ENCODE data around the gene NBAS. TPM values are rescaled to one million over a fixed set of nuclear protein-coding genes. Genes with fewer than 3 reads are reported as not detected.

NBAS gene
- total RNA-seq, 1 experiment from 2014 or later: 32.5 TPM

DNA sequence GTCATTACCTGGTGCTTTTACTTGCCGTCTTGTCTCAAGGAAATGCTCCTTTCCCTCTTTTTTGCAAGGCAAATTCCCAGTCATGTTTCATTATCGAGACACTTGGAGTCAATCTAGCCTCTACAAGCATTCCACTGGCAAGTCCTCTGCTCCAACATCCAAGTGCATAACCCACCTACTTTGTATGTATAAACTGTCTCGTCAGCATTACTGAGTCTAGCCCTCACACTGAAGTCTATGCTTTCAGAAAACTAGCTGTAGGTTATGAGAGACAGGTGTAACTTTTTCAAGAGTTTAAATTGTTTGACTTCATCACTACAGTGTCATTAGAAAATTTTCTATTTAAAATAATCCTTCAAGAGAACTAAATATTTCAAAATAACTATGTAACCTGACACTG lies 319.2 kb downstream of the NBAS start:
- H3K9me3 Mint-ChIP-seq: no peaks in the 10 kb centered on the region
- Histone ChIP-seq H4K20me1 (ENCODE audit: control insufficient read depth, insufficient read depth, insufficient read length) (no peaks in the 10 kb centered on the region), H3K79me1 (ENCODE audit: insufficient read depth, low read depth, low read length, poor library complexity, severe bottlenecking) (peaks cover 3% of the 10 kb centered on the region), H4K8ac (replicated peaks; ENCODE audit: insufficient read length, low read depth, low read length) (no peak overlapping the region), H2BK15ac (ENCODE audit: low read depth, low read length) (no peak overlapping the region), H2BK20ac (ENCODE audit: low read depth, low read length, poor library complexity, severe bottlenecking) (no peak overlapping the region), H3K79me2 (ENCODE audit: insufficient read depth, low read length) (no peaks in the 10 kb centered on the region), H2BK5ac (ENCODE audit: insufficient read length, low read length) (no peak overlapping the region), H2BK120ac (ENCODE audit: low read depth, low read length, poor library complexity, severe bottlenecking) (no peak overlapping the region), H3K4ac (ENCODE audit: low read depth, low read length) (no peak overlapping the region), H3K18ac (ENCODE audit: insufficient read length, low read depth, low read length) (no peak overlapping the region), H3K9me3 (ENCODE audit: control insufficient read depth, low read depth, low read length) (no peaks in the 10 kb centered on the region), H2AK5ac (ENCODE audit: insufficient read length, low read length) (no peak overlapping the region), H2BK12ac (ENCODE audit: insufficient read length, low read depth, low read length) (no peak overlapping the region), H3K14ac (ENCODE audit: insufficient read depth, low read length) (no peak overlapping the region), H3K27me3 (ENCODE audit: insufficient read depth, low read length) (no peaks in the 10 kb centered on the region), H2AFZ (ENCODE audit: low read length) (no peak overlapping the region), H3K27ac (ENCODE audit: insufficient read length, low read depth, low read length) (no peak overlapping the region), H3T11ph (ENCODE audit: low read length) (no peak overlapping the region), H4K91ac (ENCODE audit: insufficient read length, low read depth, low read length) (no peak overlapping the region), H3K4me1 (ENCODE audit: insufficient read depth, low read length) (peaks cover 4% of the 10 kb centered on the region; the same call in 1 of the 2 replicates), H3K23me2 (ENCODE audit: insufficient read length, low read depth, low read length, poor library complexity, severe bottlenecking) (no peaks in the 10 kb centered on the region), H3K4me2 (ENCODE audit: insufficient read depth, insufficient read length, low read length) (no peak overlapping the region), H4K5ac (ENCODE audit: insufficient read length, low read depth, low read length) (no peak overlapping the region), H3K23ac (ENCODE audit: insufficient read length, low read depth, low read length) (no peak overlapping the region), H3K9ac (ENCODE audit: extremely low read depth, insufficient read length, low read length) (no peak overlapping the region), H3K56ac (ENCODE audit: insufficient read length, low read depth, low read length) (no peak overlapping the region)
- DNase-seq: no peak
- TF ChIP-seq, protein P1, sequence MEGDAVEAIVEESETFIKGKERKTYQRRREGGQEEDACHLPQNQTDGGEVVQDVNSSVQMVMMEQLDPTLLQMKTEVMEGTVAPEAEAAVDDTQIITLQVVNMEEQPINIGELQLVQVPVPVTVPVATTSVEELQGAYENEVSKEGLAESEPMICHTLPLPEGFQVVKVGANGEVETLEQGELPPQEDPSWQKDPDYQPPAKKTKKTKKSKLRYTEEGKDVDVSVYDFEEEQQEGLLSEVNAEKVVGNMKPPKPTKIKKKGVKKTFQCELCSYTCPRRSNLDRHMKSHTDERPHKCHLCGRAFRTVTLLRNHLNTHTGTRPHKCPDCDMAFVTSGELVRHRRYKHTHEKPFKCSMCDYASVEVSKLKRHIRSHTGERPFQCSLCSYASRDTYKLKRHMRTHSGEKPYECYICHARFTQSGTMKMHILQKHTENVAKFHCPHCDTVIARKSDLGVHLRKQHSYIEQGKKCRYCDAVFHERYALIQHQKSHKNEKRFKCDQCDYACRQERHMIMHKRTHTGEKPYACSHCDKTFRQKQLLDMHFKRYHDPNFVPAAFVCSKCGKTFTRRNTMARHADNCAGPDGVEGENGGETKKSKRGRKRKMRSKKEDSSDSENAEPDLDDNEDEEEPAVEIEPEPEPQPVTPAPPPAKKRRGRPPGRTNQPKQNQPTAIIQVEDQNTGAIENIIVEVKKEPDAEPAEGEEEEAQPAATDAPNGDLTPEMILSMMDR (conservative IDR thresholded peaks at IDR 0.05): no peak
- H3K4me1 Mint-ChIP-seq: peaks cover 6 to 11% of the 10 kb centered on the region in 2 experiments
- H3K4me3 Mint-ChIP-seq: no peak overlapping the region
- no CpG with 5 or more reads among the region's 3 CpGs for WGBS (ENCODE audit: extremely low coverage, insufficient read length, low lambda C conversion rate)
- no peaks in the 10 kb centered on the region for H3K27me3 Mint-ChIP-seq (ENCODE audit: low read depth)
- peak overlapping the region in 1 of 3 experiments; percentile 49; a peak in 2 of 7 replicates for H3K27ac Mint-ChIP-seq
- peaks cover 0 to 4% (median 0%) of the 10 kb centered on the region in 3 experiments; a peak in 1 of 7 replicates for H3K36me3 Mint-ChIP-seq (ENCODE audit: insufficient read depth in 1 of 3, low read depth in 3 of 3)
